RWPE2 (cell line): ENCODE measurements around the gene EFNA5.
"Not testable (repeated sequence)": the region's sequence is repeated elsewhere in the genome, so short reads cannot be mapped to it uniquely, and the experiment has no call there.

Experiments
- ATAC-seq: fragments of 200-7000 bp; cut with Tn5 transposase; 3 replicates; pipeline ENCODE4 v1.9.1; 2021; ENCODE audit warnings: low read depth
- DNase-seq: peaks from one replicate; pipeline ENCODE4 v3.0.0-alpha.2; 2020; ENCODE audit warnings: low spot score
- H3K27ac ChIP-seq: fragments of 450-650 bp; 2 replicates; pipeline ENCODE4 v1.5.1; 2017; ENCODE audit warnings: mild to moderate bottlenecking; ENCODE audit not compliant: poor library complexity, severe bottlenecking
- H3K27me3 ChIP-seq: fragments of 250-450 bp; sonication (Bioruptor Pico); 2 replicates; pipeline ENCODE4 v1.5.1; 2021; ENCODE audit warnings: mild to moderate bottlenecking, moderate library complexity; ENCODE audit not compliant: insufficient read depth, poor library complexity, severe bottlenecking
- H3K36me3 ChIP-seq: fragments of 250-450 bp; sonication (Bioruptor Pico); 2 replicates; pipeline ENCODE4 v1.5.1; 2020; ENCODE audit warnings: low read depth, mild to moderate bottlenecking, moderate library complexity
- H3K4me1 ChIP-seq: fragments of 250-450 bp; sonication (Bioruptor Pico); 2 replicates; pipeline ENCODE4 v1.5.1; 2021; ENCODE audit warnings: mild to moderate bottlenecking, moderate library complexity; ENCODE audit not compliant: insufficient read depth, poor library complexity, severe bottlenecking
- H3K4me3 ChIP-seq: fragments of 250-450 bp; sonication (Bioruptor Pico); 2 replicates; pipeline ENCODE4 v1.5.1; 2021; ENCODE audit warnings: mild to moderate bottlenecking, moderate library complexity; ENCODE audit not compliant: severe bottlenecking
- H3K9me3 ChIP-seq: fragments of 250-450 bp; sonication (Bioruptor Pico); 2 replicates; pipeline ENCODE4 v1.5.1; 2021; ENCODE audit warnings: mild to moderate bottlenecking, moderate library complexity; ENCODE audit not compliant: severe bottlenecking
- TF ChIP-seq, protein P1 (sequence below): fragments of 450-650 bp; IDR thresholded peaks from one replicate; pipeline ENCODE4 v1.5.1; 2017; ENCODE audit warnings: mild to moderate bottlenecking, moderate library complexity; ENCODE audit not compliant: poor library complexity, severe bottlenecking

The EFNA5 gene

DNA sequence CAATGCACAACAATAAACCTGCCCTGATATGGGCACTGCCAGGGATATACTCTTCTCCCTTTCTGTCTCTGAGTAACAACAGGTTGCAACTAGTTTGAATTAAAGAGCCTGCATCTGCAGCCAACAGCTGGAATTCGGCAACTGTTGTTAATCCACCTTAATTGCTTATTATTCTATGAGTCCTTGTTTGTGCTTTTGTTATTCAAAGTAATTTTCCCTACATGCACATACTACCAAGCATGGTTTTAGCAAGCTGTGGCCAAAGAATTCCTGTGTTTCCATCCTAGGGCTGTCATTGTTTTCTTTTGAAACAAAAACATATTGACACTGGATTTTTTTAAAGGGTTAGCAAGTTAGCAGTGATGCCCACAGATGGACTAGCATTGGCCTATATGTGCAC lies 171.5 kb downstream of the EFNA5 start:
- TF ChIP-seq, protein P1, sequence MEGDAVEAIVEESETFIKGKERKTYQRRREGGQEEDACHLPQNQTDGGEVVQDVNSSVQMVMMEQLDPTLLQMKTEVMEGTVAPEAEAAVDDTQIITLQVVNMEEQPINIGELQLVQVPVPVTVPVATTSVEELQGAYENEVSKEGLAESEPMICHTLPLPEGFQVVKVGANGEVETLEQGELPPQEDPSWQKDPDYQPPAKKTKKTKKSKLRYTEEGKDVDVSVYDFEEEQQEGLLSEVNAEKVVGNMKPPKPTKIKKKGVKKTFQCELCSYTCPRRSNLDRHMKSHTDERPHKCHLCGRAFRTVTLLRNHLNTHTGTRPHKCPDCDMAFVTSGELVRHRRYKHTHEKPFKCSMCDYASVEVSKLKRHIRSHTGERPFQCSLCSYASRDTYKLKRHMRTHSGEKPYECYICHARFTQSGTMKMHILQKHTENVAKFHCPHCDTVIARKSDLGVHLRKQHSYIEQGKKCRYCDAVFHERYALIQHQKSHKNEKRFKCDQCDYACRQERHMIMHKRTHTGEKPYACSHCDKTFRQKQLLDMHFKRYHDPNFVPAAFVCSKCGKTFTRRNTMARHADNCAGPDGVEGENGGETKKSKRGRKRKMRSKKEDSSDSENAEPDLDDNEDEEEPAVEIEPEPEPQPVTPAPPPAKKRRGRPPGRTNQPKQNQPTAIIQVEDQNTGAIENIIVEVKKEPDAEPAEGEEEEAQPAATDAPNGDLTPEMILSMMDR = no peak
- Histone ChIP-seq H3K9me3 (no peaks in the 10 kb centered on the region), H3K36me3 (no peaks in the 10 kb centered on the region), H3K27me3 (no peaks in the 10 kb centered on the region), H3K27ac (no peak overlapping the region), H3K4me1 (peaks cover 17% of the 10 kb centered on the region), H3K4me3 (no peak overlapping the region)
- no peak for DNase-seq
- ATAC-seq = no peak

DNA sequence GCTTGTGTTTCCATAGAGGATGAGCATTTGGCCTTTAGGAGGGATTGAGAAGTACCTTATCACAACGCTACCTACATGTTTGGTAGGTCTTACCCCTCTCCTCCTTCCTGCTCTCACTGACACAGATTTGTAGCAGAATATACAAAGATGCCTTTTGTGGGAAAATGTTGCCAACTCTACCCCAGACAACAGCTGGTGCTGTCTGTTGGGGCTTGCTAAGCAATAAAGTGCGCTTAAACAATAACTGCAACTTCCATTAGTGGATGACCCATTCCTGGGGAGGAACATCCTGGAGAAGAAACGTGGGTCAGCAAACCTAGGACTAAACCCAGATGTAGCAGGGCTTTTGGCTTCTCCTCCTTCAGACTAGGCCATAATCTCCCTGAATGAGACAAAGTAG lies 174.3 kb downstream of the EFNA5 start:
- Histone ChIP-seq H3K27ac (no peak overlapping the region), H3K27me3 (no peaks in the 10 kb centered on the region), H3K4me3 (no peak overlapping the region), H3K36me3 (no peaks in the 10 kb centered on the region), H3K4me1 (peaks cover 6% of the 10 kb centered on the region), H3K9me3 (no peaks in the 10 kb centered on the region)
- TF ChIP-seq, protein P1 = no peak
- no peak for DNase-seq
- no peak for ATAC-seq

DNA sequence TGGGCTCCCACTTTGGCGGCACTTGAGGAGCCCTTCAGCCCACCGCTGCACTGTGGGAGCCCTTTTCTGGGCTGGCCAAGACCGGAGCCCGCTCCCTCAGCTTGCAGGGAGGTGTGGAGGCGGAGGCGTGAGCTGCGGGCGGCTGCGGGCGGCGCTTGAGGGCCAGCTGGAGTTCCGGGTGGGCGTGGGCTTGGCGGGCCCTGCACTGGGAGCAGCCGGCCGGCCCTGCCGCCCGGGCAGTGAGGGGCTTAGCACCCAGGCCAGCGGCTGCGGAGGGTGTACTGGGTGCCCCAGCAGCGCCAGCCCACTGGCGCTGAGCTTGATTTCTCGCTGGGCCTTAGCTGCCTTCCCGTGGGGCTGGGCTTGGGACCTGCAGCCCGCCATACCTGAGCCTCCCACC lies 176.6 kb downstream of the EFNA5 start:
- ATAC-seq, H3K4me3 ChIP-seq, DNase-seq, H3K27me3 ChIP-seq, H3K4me1 ChIP-seq, H3K27ac ChIP-seq, H3K36me3 ChIP-seq, H3K9me3 ChIP-seq: not testable (repeated sequence)

DNA sequence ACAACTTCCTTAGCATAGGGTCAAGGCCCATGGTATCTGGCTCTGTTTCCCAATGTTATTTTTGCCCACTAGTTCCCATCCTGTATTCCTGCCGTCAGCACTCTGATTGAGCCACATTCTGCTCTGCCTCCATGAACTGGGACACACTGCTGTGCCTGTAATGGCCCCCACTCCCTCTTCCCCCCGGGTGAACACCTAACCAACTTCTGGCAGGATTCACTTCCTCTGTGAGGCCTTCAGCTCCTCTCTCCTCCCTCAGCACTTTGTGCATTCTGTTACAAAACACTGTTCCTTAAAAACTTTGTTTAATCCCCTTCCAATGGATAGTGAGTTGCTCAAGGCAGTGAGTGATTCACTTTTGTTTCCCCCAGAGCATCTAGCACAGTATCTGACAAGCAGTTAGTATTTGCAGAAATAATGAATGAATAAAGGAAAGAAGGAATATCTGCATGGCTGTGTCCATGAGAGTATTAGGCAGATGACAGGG lies 183.6 kb downstream of the EFNA5 start:
- peak overlapping the region; percentile 54 for H3K27ac ChIP-seq
- no peak overlapping the region for H3K4me3 ChIP-seq
- no peak for DNase-seq
- H3K9me3 ChIP-seq = no peaks in the 10 kb centered on the region
- H3K4me1 ChIP-seq = peaks cover 15% of the 10 kb centered on the region
- ATAC-seq = peak; percentile 52
- TF ChIP-seq, protein P1 = no peak
- no peaks in the 10 kb centered on the region for H3K27me3 ChIP-seq
- no peaks in the 10 kb centered on the region for H3K36me3 ChIP-seq

DNA sequence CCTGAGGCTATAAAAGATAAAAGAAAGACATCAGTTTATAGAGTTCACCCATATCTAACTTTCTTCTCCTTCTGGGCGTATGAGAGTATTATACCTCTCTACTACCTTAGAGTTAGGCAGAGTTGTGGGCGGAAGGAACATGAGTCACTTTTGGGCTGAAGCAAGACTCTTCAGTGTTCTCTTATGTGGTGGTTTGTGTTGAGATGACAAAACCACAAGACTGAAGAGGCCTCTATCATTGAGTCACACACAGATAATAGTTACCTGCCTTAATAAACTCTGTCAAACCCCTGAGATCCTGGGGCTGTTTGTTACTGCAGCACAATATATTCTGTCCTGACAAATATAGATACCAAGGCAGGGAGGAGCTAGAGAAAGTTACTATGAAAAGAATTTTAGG lies 184.2 kb downstream of the EFNA5 start:
- DNase-seq = no peak

More for the DNA sequence above, 184.2 kb downstream of the EFNA5 start:
- Histone ChIP-seq H3K27me3 (no peaks in the 10 kb centered on the region), H3K4me1 (peaks cover 15% of the 10 kb centered on the region), H3K9me3 (no peaks in the 10 kb centered on the region), H3K27ac (peak overlapping the region; percentile 54), H3K36me3 (no peaks in the 10 kb centered on the region), H3K4me3 (no peak overlapping the region)
- TF ChIP-seq, protein P1 = no peak
- peak; percentile 97 for ATAC-seq
